Measurements from ENCODE around the gene PTPN11. TPM values are rescaled to one million over a fixed set of nuclear protein-coding genes. Genes with fewer than 3 reads are reported as not detected.

PTPN11 gene
- total RNA-seq, 2 experiments from 2014 or later: 44.6 to 46.4 TPM

- intact Hi-C loops (cut with DNase I, micrococcal nuclease): no loop called here
- Mint-ChIP-seq H3K9me3 (no peaks in the 10 kb centered on the region), H3K27ac (no peak overlapping the region), H3K36me3 (ENCODE audit: low read depth) (no peaks in the 10 kb centered on the region), H3K27me3 (no peaks in the 10 kb centered on the region), H3K4me1 (ENCODE audit: low read depth) (no peaks in the 10 kb centered on the region), H3K4me3 (no peak overlapping the region)
- no peak for TF ChIP-seq CTCF (IDR thresholded peaks at IDR 0.05)
- ChIA-PET CTCF (no interaction called here), POLR2A (no interaction called here)
- Histone ChIP-seq H3K4me3 (ENCODE audit: low read length) (no peak overlapping the region), H3K4me1 (ENCODE audit: insufficient read depth, low read length) (no peaks in the 10 kb centered on the region), H3K27ac (ENCODE audit: low read depth in 1 of 2, low read length in 2 of 2) (no peak overlapping the region), H3K9me3 (ENCODE audit: control insufficient read depth in 1 of 2, insufficient read depth in 1 of 2, low read length in 2 of 2) (no peaks in the 10 kb centered on the region), H3K36me3 (ENCODE audit: insufficient read depth, low read length) (no peaks in the 10 kb centered on the region), H3K27me3 (ENCODE audit: control insufficient read depth in 1 of 2, insufficient read depth in 2 of 2, low read length in 2 of 2) (no peaks in the 10 kb centered on the region)
- no peak for DNase-seq
- no peak for ATAC-seq (ENCODE audit: poor library complexity)
Measured at GRCh38 chr12:112530941-112531340, 112.2 kb downstream of the PTPN11 start.

GRCh38 chr12:112532106-112532505, 113.4 kb downstream of the PTPN11 start:
- no peak for TF ChIP-seq CTCF (IDR thresholded peaks at IDR 0.05)
- intact Hi-C loops (cut with DNase I, micrococcal nuclease): no loop called here

DNA sequence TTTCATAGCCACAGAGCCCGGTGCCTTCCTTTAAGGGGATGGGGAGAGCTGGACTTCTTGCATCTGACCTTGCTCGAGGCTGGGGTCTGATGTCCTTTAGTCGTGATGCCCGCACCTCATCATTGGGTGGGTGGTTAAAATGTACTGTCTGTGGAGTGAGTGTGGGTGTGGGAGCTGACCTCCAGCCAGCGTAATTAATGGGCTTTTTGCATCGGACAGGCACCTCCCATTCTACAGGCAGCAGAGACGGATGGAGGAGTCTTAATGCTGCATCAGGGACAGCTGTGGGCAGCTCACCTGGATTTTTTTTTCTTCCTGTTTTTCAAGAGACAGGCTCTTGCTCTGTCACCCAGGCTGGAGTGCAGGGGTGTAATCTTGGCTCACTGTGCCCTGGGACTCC, 114.8 kb downstream of the PTPN11 start:
- TF ChIP-seq CTCF (IDR thresholded peaks at IDR 0.05): no peak
- POLR2A ChIA-PET: no interaction called here

More at GRCh38 chr12:112532106-112532505, 113.4 kb downstream of the PTPN11 start:
- ATAC-seq (ENCODE audit: poor library complexity) (no peak), DNase-seq (no peak)
- Histone ChIP-seq H3K4me3 (ENCODE audit: low read length) (no peak overlapping the region), H3K36me3 (ENCODE audit: insufficient read depth, low read length) (no peaks in the 10 kb centered on the region), H3K27me3 (ENCODE audit: control insufficient read depth in 1 of 2, insufficient read depth in 2 of 2, low read length in 2 of 2) (no peaks in the 10 kb centered on the region), H3K4me1 (ENCODE audit: insufficient read depth, low read length) (no peaks in the 10 kb centered on the region), H3K27ac (ENCODE audit: low read depth in 1 of 2, low read length in 2 of 2) (no peak overlapping the region), H3K9me3 (ENCODE audit: control insufficient read depth in 1 of 2, insufficient read depth in 1 of 2, low read length in 2 of 2) (no peaks in the 10 kb centered on the region)
- Mint-ChIP-seq H3K36me3 (ENCODE audit: low read depth) (no peaks in the 10 kb centered on the region), H3K9me3 (no peaks in the 10 kb centered on the region), H3K4me3 (no peak overlapping the region), H3K27ac (no peak overlapping the region), H3K27me3 (no peaks in the 10 kb centered on the region), H3K4me1 (ENCODE audit: low read depth) (no peaks in the 10 kb centered on the region)
- POLR2A ChIA-PET: no interaction called here
- CTCF ChIA-PET: no interaction called here

More for the DNA sequence above, 114.8 kb downstream of the PTPN11 start:
- Histone ChIP-seq H3K27ac (ENCODE audit: low read depth in 1 of 2, low read length in 2 of 2) (no peak overlapping the region), H3K27me3 (ENCODE audit: control insufficient read depth in 1 of 2, insufficient read depth in 2 of 2, low read length in 2 of 2) (no peaks in the 10 kb centered on the region), H3K9me3 (ENCODE audit: control insufficient read depth in 1 of 2, insufficient read depth in 1 of 2, low read length in 2 of 2) (no peaks in the 10 kb centered on the region), H3K4me3 (ENCODE audit: low read length) (no peak overlapping the region), H3K4me1 (ENCODE audit: insufficient read depth, low read length) (no peaks in the 10 kb centered on the region), H3K36me3 (ENCODE audit: insufficient read depth, low read length) (no peaks in the 10 kb centered on the region)
- no peak overlapping the region for H3K4me3 Mint-ChIP-seq
- CTCF ChIA-PET: no interaction called here
- intact Hi-C loops (cut with DNase I, micrococcal nuclease): no loop called here
- no peaks in the 10 kb centered on the region for H3K9me3 Mint-ChIP-seq
- no peaks in the 10 kb centered on the region for H3K36me3 Mint-ChIP-seq (ENCODE audit: low read depth)
- H3K27me3 Mint-ChIP-seq: no peaks in the 10 kb centered on the region
- DNase-seq (no peak), ATAC-seq (ENCODE audit: poor library complexity) (no peak)
- H3K4me1 Mint-ChIP-seq (ENCODE audit: low read depth): no peaks in the 10 kb centered on the region
- H3K27ac Mint-ChIP-seq: no peak overlapping the region

Data from CD4-positive, alpha-beta T cell (primary cell).